ENCODE measurements around the gene KIAA0232. TPM values are rescaled to one million over a fixed set of nuclear protein-coding genes. Genes with fewer than 3 reads are reported as not detected.

Gene KIAA0232
- total RNA-seq, 1 experiment from 2014 or later, result 5.5 TPM

GRCh38 chr4:6747294-6748051 lies 35.1 kb upstream of the KIAA0232 start:
- H3K27ac ChIP-seq (ENCODE audit: low read length), result peak overlapping the region; percentile 88
- no peaks in the 10 kb centered on the region for H3K36me3 ChIP-seq (ENCODE audit: low read depth, low read length)
- H3K9me3 ChIP-seq (ENCODE audit: low read length), result no peaks in the 10 kb centered on the region
- no peaks in the 10 kb centered on the region for H4K20me1 ChIP-seq (ENCODE audit: low read length)
- no TSS peak for BruUV-seq (replicated peaks)
- H3K9ac ChIP-seq (ENCODE audit: low read length), result peak overlapping the region; percentile 76
- ATAC-seq (peak; percentile 58), DNase-seq (peak; percentile 65)
- ChIA-PET CTCF (no interaction called here), POLR2A (ENCODE audit: unreplicated experiment) (no interaction called here)
- no peak for TF ChIP-seq EZH2phosphoT487 (IDR thresholded peaks at IDR 0.05; ENCODE audit: borderline replicate concordance, low read length)
- TF ChIP-seq EZH2 (IDR thresholded peaks at IDR 0.05; ENCODE audit: low read length, unreplicated experiment), result no peak
- TF ChIP-seq CTCF (conservative IDR thresholded peaks at IDR 0.05; ENCODE audit: low read depth, low read length), result no peak
- intact Hi-C loops (cut with micrococcal nuclease), result no loop called here
- no peaks in the 10 kb centered on the region for H3K9me2 ChIP-seq (replicated peaks; ENCODE audit: low read length)
- H2AFZ ChIP-seq (ENCODE audit: low read length), result peak overlapping the region; percentile 67
- no peaks in the 10 kb centered on the region for H3K27me3 ChIP-seq (ENCODE audit: low read length)
- H3K4me1 ChIP-seq (ENCODE audit: insufficient read depth, low read length), result peaks cover 57% of the 10 kb centered on the region
- no peak overlapping the region for H3K4me3 ChIP-seq (ENCODE audit: low read length)
- no peaks in the 10 kb centered on the region for H3F3A ChIP-seq (ENCODE audit: low read length, unreplicated experiment)
- H3K4me2 ChIP-seq (ENCODE audit: low read length), result peak overlapping the region; percentile 58
- H3K79me2 ChIP-seq (ENCODE audit: low read length), result no peaks in the 10 kb centered on the region

GRCh38 chr4:6748286-6748685 lies 34.2 kb upstream of the KIAA0232 start:
- intact Hi-C loops (cut with micrococcal nuclease), result no loop called here
- ATAC-seq (no peak), DNase-seq (no peak)
- peaks cover 57% of the 10 kb centered on the region for H3K4me1 ChIP-seq (ENCODE audit: insufficient read depth, low read length)
- peak overlapping the region; percentile 76 for H3K9ac ChIP-seq (ENCODE audit: low read length)
- POLR2A ChIA-PET (ENCODE audit: unreplicated experiment), result no interaction called here
- H3K27me3 ChIP-seq (ENCODE audit: low read length), result no peaks in the 10 kb centered on the region
- H3K9me2 ChIP-seq (replicated peaks; ENCODE audit: low read length), result no peaks in the 10 kb centered on the region
- no peaks in the 10 kb centered on the region for H3F3A ChIP-seq (ENCODE audit: low read length, unreplicated experiment)
- H2AFZ ChIP-seq (ENCODE audit: low read length), result no peak overlapping the region
- H4K20me1 ChIP-seq (ENCODE audit: low read length), result no peaks in the 10 kb centered on the region
- H3K79me2 ChIP-seq (ENCODE audit: low read length), result no peaks in the 10 kb centered on the region
- no peak overlapping the region for H3K4me3 ChIP-seq (ENCODE audit: low read length)
- H3K9me3 ChIP-seq (ENCODE audit: low read length), result no peaks in the 10 kb centered on the region
- no peaks in the 10 kb centered on the region for H3K36me3 ChIP-seq (ENCODE audit: low read depth, low read length)
- H3K27ac ChIP-seq (ENCODE audit: low read length), result peak overlapping the region; percentile 88
- CTCF ChIA-PET, result no interaction called here
- no peak for TF ChIP-seq EZH2phosphoT487 (IDR thresholded peaks at IDR 0.05; ENCODE audit: borderline replicate concordance, low read length)
- no peak for TF ChIP-seq CTCF (conservative IDR thresholded peaks at IDR 0.05; ENCODE audit: low read depth, low read length)
- no peak for TF ChIP-seq EZH2 (IDR thresholded peaks at IDR 0.05; ENCODE audit: low read length, unreplicated experiment)
- H3K4me2 ChIP-seq (ENCODE audit: low read length), result no peak overlapping the region
- no TSS peak for BruUV-seq (replicated peaks)
